Progenitor cell of endocrine pancreas (in vitro differentiated cells): ENCODE data around the gene POU4F2. TPM values are rescaled to one million over a fixed set of nuclear protein-coding genes. Genes with fewer than 3 reads are reported as not detected.

Experiments used
- DNase-seq: peaks from one replicate; pipeline ENCODE4 v3.0.0; 2021; ENCODE audit warnings: low spot score; ENCODE audit not compliant: unreplicated experiment
- H3K27ac Mint-ChIP-seq: 2 replicates; pipeline ENCODE4 v1.8.0; 2021; ENCODE audit warnings: mild to moderate bottlenecking, moderate library complexity, mixed read lengths
- H3K27me3 Mint-ChIP-seq: 2 replicates; pipeline ENCODE4 v1.8.0; 2021; ENCODE audit warnings: mixed read lengths
- H3K36me3 Mint-ChIP-seq: 2 replicates; pipeline ENCODE4 v1.8.0; 2022; ENCODE audit warnings: mixed read lengths; ENCODE audit not compliant: insufficient read depth
- H3K4me1 Mint-ChIP-seq: 2 replicates; pipeline ENCODE4 v1.8.0; 2021; ENCODE audit warnings: low read depth, mixed read lengths
- H3K4me3 Mint-ChIP-seq: 2 replicates; pipeline ENCODE4 v1.8.0; 2021; ENCODE audit warnings: low read depth, mild to moderate bottlenecking, moderate library complexity, mixed read lengths
- H3K9me3 Mint-ChIP-seq: 2 replicates; pipeline ENCODE4 v1.8.0; 2021; ENCODE audit warnings: low read depth, mixed read lengths
- total RNA-seq: library from RNA; stranded (reverse); gene quantifications from 2 replicates; pipeline ENCODE4 v1.2.1, GENCODE V29; 2021
- TF ChIP-seq, protein P1 (sequence below): fragments of 200-600 bp; sonication (generic); IDR thresholded peaks from one replicate; pipeline ENCODE4 v1.5.0; 2021; ENCODE audit warnings: antibody characterized with exemption, mild to moderate bottlenecking; ENCODE audit not compliant: unreplicated experiment

POU4F2 gene
- total RNA-seq, 1 donor from 2014 or later = 0.17 TPM

DNA sequence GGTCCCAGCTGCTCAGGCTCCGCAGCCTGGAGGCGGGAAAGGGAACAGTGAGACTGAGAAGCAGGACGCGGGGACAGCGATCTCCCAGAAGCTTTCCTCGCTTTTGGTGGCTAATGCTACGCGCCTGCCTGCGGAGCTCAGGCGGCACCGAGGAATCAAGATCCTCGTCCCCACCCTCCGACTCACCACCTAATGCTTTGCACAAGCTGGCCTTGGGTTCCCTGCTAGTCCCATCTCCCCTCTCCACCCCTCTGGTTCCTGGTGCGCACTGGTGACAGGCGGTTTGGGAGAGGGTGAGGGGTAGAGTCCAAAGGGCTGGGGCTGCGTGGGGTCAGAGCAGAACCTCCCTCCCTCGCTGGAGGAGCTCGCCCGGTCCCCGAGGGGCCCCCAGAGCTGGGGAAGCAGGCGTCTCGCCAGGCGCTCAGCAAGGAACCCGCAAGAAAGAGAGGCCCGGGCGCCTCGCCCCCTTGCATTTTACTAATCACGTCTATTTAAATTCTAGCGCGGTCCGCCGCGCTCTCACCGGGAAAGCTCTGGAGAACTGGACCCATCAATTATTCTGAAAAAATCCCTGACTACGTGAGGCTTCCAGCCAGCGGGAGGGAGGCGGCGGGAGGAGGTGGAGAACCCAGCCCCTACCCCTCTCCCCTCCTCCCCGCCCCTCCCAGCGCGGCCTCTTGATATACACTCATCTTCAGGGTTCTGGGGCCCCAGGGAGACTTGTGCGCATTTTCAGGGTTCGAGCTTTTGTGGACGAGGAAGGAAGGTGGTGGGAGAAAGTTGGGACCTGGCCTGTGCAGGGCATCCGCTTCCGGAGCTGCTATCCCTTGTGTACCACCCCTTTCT is 9.1 kb downstream of the POU4F2 start:
- H3K27me3 Mint-ChIP-seq = peaks cover 95% of the 10 kb centered on the region
- no peak for DNase-seq
- H3K4me3 Mint-ChIP-seq = no peak overlapping the region
- H3K36me3 Mint-ChIP-seq = no peaks in the 10 kb centered on the region
- no peaks in the 10 kb centered on the region for H3K9me3 Mint-ChIP-seq
- H3K4me1 Mint-ChIP-seq = no peaks in the 10 kb centered on the region
- H3K27ac Mint-ChIP-seq = no peak overlapping the region
- TF ChIP-seq, protein P1, sequence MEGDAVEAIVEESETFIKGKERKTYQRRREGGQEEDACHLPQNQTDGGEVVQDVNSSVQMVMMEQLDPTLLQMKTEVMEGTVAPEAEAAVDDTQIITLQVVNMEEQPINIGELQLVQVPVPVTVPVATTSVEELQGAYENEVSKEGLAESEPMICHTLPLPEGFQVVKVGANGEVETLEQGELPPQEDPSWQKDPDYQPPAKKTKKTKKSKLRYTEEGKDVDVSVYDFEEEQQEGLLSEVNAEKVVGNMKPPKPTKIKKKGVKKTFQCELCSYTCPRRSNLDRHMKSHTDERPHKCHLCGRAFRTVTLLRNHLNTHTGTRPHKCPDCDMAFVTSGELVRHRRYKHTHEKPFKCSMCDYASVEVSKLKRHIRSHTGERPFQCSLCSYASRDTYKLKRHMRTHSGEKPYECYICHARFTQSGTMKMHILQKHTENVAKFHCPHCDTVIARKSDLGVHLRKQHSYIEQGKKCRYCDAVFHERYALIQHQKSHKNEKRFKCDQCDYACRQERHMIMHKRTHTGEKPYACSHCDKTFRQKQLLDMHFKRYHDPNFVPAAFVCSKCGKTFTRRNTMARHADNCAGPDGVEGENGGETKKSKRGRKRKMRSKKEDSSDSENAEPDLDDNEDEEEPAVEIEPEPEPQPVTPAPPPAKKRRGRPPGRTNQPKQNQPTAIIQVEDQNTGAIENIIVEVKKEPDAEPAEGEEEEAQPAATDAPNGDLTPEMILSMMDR = no peak

DNA sequence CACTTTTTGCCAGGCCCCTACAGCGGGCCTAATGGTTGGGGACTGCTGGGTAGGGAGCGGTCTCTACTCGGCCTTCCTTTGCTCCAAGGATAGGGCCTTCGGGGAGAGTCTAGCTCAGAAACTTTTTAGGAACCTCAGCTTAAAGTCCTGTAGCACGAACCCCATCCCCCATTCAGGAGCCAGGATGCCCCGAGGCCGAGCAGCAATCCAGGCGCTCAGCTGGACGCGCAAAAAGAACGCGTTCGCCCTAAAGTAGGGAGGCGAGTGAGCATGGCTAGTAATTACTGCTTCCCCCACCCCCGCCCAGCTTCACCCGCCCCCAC is 9.7 kb downstream of the POU4F2 start:
- no peak for DNase-seq
- Mint-ChIP-seq H3K9me3 (no peaks in the 10 kb centered on the region), H3K27ac (no peak overlapping the region), H3K4me3 (no peak overlapping the region), H3K36me3 (no peaks in the 10 kb centered on the region), H3K4me1 (no peaks in the 10 kb centered on the region), H3K27me3 (peaks cover 95% of the 10 kb centered on the region)
- TF ChIP-seq, protein P1 = no peak

DNA sequence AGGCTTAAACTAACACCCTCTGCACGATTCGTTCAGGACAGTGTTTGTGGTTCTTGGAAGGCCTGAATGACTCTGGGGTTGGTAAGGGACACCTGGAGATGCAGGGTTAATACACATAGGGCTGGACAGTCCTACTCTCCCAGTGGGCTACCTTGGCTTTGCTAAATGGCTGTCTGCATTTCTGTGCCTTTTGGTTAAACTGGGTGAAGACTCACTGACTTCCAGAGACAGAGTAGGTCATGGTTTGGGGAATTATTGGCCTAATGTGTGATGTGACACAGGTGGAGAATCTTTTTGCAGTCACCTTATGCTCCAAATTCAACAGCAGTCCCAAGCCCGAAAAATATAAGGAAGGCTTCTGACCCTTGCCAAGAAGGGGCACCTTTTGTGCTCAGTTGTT is 10.5 kb downstream of the POU4F2 start:
- H3K4me3 Mint-ChIP-seq = no peak overlapping the region
- no peaks in the 10 kb centered on the region for H3K9me3 Mint-ChIP-seq
- no peak for DNase-seq
- TF ChIP-seq, protein P1 = no peak
- no peaks in the 10 kb centered on the region for H3K36me3 Mint-ChIP-seq
- H3K27me3 Mint-ChIP-seq = peaks cover 95% of the 10 kb centered on the region
- no peaks in the 10 kb centered on the region for H3K4me1 Mint-ChIP-seq
- H3K27ac Mint-ChIP-seq = no peak overlapping the region

DNA sequence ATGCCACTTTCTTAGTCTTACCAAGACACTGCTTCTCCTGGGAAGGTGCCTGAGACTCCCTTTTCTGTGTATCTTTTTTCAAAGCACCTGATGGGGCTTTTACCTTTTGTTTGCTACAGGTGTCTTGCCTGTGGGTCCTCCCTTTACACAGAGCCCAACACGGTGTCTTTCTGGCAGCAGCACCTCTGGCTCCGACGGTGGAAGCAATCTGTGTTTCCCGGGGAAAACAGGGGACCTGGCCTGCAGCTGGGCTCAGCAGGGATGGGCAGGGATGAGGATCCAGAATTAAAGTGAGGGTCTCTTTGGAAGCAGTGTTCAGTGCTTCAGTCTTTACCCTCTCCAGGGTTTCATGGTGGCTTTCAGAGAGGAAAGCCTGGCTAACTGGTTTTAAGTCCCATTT is 11.3 kb downstream of the POU4F2 start:
- no peak overlapping the region for H3K27ac Mint-ChIP-seq
- H3K4me3 Mint-ChIP-seq = no peak overlapping the region
- H3K4me1 Mint-ChIP-seq = peaks cover 3% of the 10 kb centered on the region
- DNase-seq = no peak
- TF ChIP-seq, protein P1 = no peak
- H3K9me3 Mint-ChIP-seq = no peaks in the 10 kb centered on the region
- no peaks in the 10 kb centered on the region for H3K36me3 Mint-ChIP-seq
- peaks cover 93% of the 10 kb centered on the region for H3K27me3 Mint-ChIP-seq

DNA sequence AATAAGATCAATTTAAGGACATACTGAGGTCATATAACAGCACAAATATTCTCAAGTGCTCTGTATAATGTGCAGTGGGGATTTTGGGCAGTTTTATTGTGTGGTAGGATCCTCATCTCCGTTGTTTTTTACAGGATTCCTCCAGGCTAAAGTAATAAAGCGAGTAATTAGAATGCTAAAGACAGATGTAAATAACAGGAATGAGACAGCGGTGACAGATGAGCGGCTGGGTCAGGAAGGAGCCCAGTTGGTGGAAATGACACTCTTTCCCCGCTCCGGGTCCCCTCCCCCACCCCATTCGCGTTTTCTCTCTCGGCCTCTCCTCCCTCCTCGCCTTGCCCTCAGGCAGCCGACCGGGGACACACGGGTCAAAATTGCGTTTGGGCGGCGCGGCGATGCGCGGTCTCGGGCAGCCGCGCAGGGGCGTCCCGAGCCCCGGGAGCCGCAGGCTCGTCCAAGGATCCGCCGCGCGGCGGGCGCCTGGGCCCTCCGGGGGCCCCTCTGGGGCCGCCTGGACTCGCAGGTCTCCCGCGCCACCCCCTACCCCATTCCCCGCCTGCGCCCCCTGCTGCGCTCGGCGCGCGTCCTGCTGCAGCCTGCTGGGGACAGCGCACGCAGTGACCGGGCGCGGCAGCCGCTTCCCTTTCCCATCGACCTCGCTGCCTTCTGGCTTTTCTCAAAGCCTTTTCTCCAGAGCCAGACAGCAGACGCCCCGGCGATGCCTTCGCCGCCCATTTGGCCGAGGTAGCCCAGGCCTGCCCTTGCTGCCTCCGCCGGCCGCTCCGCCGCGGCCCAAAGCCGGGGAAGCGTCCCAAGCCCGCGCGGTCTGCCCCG is 16.2 kb downstream of the POU4F2 start:
- DNase-seq = peak; percentile 59
- Mint-ChIP-seq H3K27ac (no peak overlapping the region), H3K36me3 (no peaks in the 10 kb centered on the region), H3K4me1 (peaks cover 3% of the 10 kb centered on the region), H3K27me3 (peaks cover 84% of the 10 kb centered on the region), H3K4me3 (peak overlapping the region; percentile 38), H3K9me3 (no peaks in the 10 kb centered on the region)
- TF ChIP-seq, protein P1 = peak; percentile 56
